Progenitor cell of endocrine pancreas (in vitro differentiated cells): ENCODE data around the gene APOOL. TPM values are rescaled to one million over a fixed set of nuclear protein-coding genes. Genes with fewer than 3 reads are reported as not detected.

Experiments used
- DNase-seq: peaks from one replicate; pipeline ENCODE4 v3.0.0; 2021; ENCODE audit warnings: low spot score; ENCODE audit not compliant: unreplicated experiment
- H3K27ac Mint-ChIP-seq: 2 replicates; pipeline ENCODE4 v1.8.0; 2021; ENCODE audit warnings: mild to moderate bottlenecking, moderate library complexity, mixed read lengths
- H3K27me3 Mint-ChIP-seq: 2 replicates; pipeline ENCODE4 v1.8.0; 2021; ENCODE audit warnings: mixed read lengths
- H3K36me3 Mint-ChIP-seq: 2 replicates; pipeline ENCODE4 v1.8.0; 2022; ENCODE audit warnings: mixed read lengths; ENCODE audit not compliant: insufficient read depth
- H3K4me1 Mint-ChIP-seq: 2 replicates; pipeline ENCODE4 v1.8.0; 2021; ENCODE audit warnings: low read depth, mixed read lengths
- H3K4me3 Mint-ChIP-seq: 2 replicates; pipeline ENCODE4 v1.8.0; 2021; ENCODE audit warnings: low read depth, mild to moderate bottlenecking, moderate library complexity, mixed read lengths
- H3K9me3 Mint-ChIP-seq: 2 replicates; pipeline ENCODE4 v1.8.0; 2021; ENCODE audit warnings: low read depth, mixed read lengths
- total RNA-seq: library from RNA; stranded (reverse); gene quantifications from 2 replicates; pipeline ENCODE4 v1.2.1, GENCODE V29; 2021
- TF ChIP-seq, protein P1 (sequence below): fragments of 200-600 bp; sonication (generic); IDR thresholded peaks from one replicate; pipeline ENCODE4 v1.5.0; 2021; ENCODE audit warnings: antibody characterized with exemption, mild to moderate bottlenecking; ENCODE audit not compliant: unreplicated experiment

APOOL gene
- total RNA-seq, 1 donor from 2014 or later, result 22.3 TPM

DNA sequence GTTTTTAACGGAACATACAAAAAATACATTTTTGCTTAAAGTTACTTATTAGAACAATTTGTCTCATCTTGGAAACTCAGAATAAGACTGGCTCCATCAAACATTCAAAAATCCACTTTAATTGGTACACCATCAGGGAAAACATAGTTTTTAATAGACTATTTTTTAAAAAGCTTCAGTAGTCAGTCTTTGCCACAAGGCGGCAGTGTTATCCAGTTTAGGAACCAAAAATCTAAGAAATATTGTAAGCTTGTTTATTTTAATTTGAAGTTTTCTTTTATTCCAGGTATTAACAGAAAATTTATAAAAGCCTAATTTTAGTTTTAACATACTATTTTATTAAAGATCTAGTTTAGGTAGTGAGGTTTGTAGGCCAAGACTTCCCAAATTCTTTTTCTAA, 107.7 kb downstream of the APOOL start:
- no peak overlapping the region for H3K27ac Mint-ChIP-seq
- no peaks in the 10 kb centered on the region for H3K27me3 Mint-ChIP-seq
- DNase-seq, result no peak
- H3K4me3 Mint-ChIP-seq, result no peak overlapping the region
- no peaks in the 10 kb centered on the region for H3K36me3 Mint-ChIP-seq
- H3K9me3 Mint-ChIP-seq, result peaks cover 13% of the 10 kb centered on the region
- TF ChIP-seq, protein P1, sequence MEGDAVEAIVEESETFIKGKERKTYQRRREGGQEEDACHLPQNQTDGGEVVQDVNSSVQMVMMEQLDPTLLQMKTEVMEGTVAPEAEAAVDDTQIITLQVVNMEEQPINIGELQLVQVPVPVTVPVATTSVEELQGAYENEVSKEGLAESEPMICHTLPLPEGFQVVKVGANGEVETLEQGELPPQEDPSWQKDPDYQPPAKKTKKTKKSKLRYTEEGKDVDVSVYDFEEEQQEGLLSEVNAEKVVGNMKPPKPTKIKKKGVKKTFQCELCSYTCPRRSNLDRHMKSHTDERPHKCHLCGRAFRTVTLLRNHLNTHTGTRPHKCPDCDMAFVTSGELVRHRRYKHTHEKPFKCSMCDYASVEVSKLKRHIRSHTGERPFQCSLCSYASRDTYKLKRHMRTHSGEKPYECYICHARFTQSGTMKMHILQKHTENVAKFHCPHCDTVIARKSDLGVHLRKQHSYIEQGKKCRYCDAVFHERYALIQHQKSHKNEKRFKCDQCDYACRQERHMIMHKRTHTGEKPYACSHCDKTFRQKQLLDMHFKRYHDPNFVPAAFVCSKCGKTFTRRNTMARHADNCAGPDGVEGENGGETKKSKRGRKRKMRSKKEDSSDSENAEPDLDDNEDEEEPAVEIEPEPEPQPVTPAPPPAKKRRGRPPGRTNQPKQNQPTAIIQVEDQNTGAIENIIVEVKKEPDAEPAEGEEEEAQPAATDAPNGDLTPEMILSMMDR, result peak; percentile 71
- no peaks in the 10 kb centered on the region for H3K4me1 Mint-ChIP-seq

GRCh38 chrX:85112293-85112692, 108.6 kb downstream of the APOOL start:
- TF ChIP-seq, protein P1, result no peak

GRCh38 chrX:85113746-85114145, 110.1 kb downstream of the APOOL start:
- Mint-ChIP-seq H3K9me3 (peaks cover 13% of the 10 kb centered on the region), H3K4me1 (peaks cover 1% of the 10 kb centered on the region), H3K27ac (no peak overlapping the region), H3K36me3 (no peaks in the 10 kb centered on the region), H3K27me3 (no peaks in the 10 kb centered on the region), H3K4me3 (no peak overlapping the region)
- no peak for DNase-seq
- TF ChIP-seq, protein P1, result no peak

More at GRCh38 chrX:85112293-85112692, 108.6 kb downstream of the APOOL start:
- H3K4me3 Mint-ChIP-seq, result no peak overlapping the region
- H3K27ac Mint-ChIP-seq, result no peak overlapping the region
- no peaks in the 10 kb centered on the region for H3K27me3 Mint-ChIP-seq
- H3K9me3 Mint-ChIP-seq, result peaks cover 13% of the 10 kb centered on the region
- no peak for DNase-seq
- H3K4me1 Mint-ChIP-seq, result no peaks in the 10 kb centered on the region
- H3K36me3 Mint-ChIP-seq, result no peaks in the 10 kb centered on the region

DNA sequence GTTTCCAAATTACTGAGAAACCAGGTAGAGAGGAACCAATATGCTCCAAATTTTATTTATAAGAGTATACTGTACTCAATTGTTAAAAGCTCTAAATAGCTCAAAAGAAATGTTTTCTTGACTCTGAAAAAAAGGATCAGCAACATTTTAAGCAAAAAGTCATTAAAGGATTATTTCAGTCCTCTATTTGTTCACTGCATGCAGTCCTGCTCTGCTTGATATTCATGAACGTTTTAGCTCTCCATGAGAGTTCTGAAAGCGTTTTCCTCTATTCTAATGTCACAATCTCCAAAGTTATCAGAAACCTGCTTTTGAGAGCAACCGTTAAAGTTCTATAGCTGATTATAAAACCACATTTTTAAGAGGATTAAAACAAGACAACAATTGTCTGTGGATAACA, 110.5 kb downstream of the APOOL start:
- no peak overlapping the region for H3K27ac Mint-ChIP-seq
- H3K4me3 Mint-ChIP-seq, result no peak overlapping the region
- H3K36me3 Mint-ChIP-seq, result no peaks in the 10 kb centered on the region
- H3K9me3 Mint-ChIP-seq, result peaks cover 13% of the 10 kb centered on the region
- peaks cover 1% of the 10 kb centered on the region for H3K4me1 Mint-ChIP-seq
- no peaks in the 10 kb centered on the region for H3K27me3 Mint-ChIP-seq
- DNase-seq, result no peak
- TF ChIP-seq, protein P1, result no peak

GRCh38 chrX:85114776-85115175, 111.1 kb downstream of the APOOL start:
- Mint-ChIP-seq H3K27me3 (no peaks in the 10 kb centered on the region), H3K4me3 (no peak overlapping the region), H3K4me1 (peaks cover 1% of the 10 kb centered on the region), H3K9me3 (peaks cover 13% of the 10 kb centered on the region), H3K27ac (no peak overlapping the region), H3K36me3 (no peaks in the 10 kb centered on the region)
- DNase-seq, result no peak
- TF ChIP-seq, protein P1, result no peak
